Measurements from ENCODE around the gene PACRG. TPM values are rescaled to one million over a fixed set of nuclear protein-coding genes. Genes with fewer than 3 reads are reported as not detected.

Gene PACRG
- total RNA-seq, 2 experiments from 2014 or later = 0.66 to 0.81 TPM

- Mint-ChIP-seq H3K4me3 (no peak overlapping the region), H3K27me3 (no peaks in the 10 kb centered on the region), H3K27ac (no peak overlapping the region), H3K9me3 (no peaks in the 10 kb centered on the region), H3K36me3 (ENCODE audit: low read depth) (no peaks in the 10 kb centered on the region), H3K4me1 (ENCODE audit: low read depth) (no peaks in the 10 kb centered on the region)
- ChIA-PET CTCF (no interaction called here), POLR2A (no interaction called here)
- Histone ChIP-seq H3K36me3 (ENCODE audit: insufficient read depth, low read length) (no peaks in the 10 kb centered on the region), H3K27me3 (ENCODE audit: control insufficient read depth in 1 of 2, insufficient read depth in 2 of 2, low read length in 2 of 2) (no peaks in the 10 kb centered on the region), H3K4me1 (ENCODE audit: insufficient read depth, low read length) (no peaks in the 10 kb centered on the region), H3K4me3 (ENCODE audit: low read length) (no peak overlapping the region), H3K9me3 (ENCODE audit: control insufficient read depth in 1 of 2, insufficient read depth in 1 of 2, low read length in 2 of 2) (no peaks in the 10 kb centered on the region), H3K27ac (ENCODE audit: low read depth in 1 of 2, low read length in 2 of 2) (no peak overlapping the region)
- no peak for TF ChIP-seq CTCF (IDR thresholded peaks at IDR 0.05)
- intact Hi-C loops (cut with DNase I, micrococcal nuclease) = no loop called here
- DNase-seq (no peak), ATAC-seq (ENCODE audit: poor library complexity) (no peak)
Observed at GRCh38 chr6:162683135-162683534, 44.6 kb upstream of the PACRG start.

GRCh38 chr6:162684052-162684451, 43.7 kb upstream of the PACRG start:
- ChIA-PET CTCF (no interaction called here), POLR2A (no interaction called here)
- intact Hi-C loops (cut with DNase I, micrococcal nuclease) = no loop called here
- Histone ChIP-seq H3K36me3 (ENCODE audit: insufficient read depth, low read length) (no peaks in the 10 kb centered on the region), H3K27me3 (ENCODE audit: control insufficient read depth in 1 of 2, insufficient read depth in 2 of 2, low read length in 2 of 2) (no peaks in the 10 kb centered on the region), H3K4me1 (ENCODE audit: insufficient read depth, low read length) (no peaks in the 10 kb centered on the region), H3K4me3 (ENCODE audit: low read length) (no peak overlapping the region), H3K27ac (ENCODE audit: low read depth in 1 of 2, low read length in 2 of 2) (no peak overlapping the region), H3K9me3 (ENCODE audit: control insufficient read depth in 1 of 2, insufficient read depth in 1 of 2, low read length in 2 of 2) (no peaks in the 10 kb centered on the region)
- Mint-ChIP-seq H3K36me3 (ENCODE audit: low read depth) (no peaks in the 10 kb centered on the region), H3K4me3 (no peak overlapping the region), H3K27me3 (no peaks in the 10 kb centered on the region), H3K9me3 (no peaks in the 10 kb centered on the region), H3K27ac (no peak overlapping the region), H3K4me1 (ENCODE audit: low read depth) (no peaks in the 10 kb centered on the region)
- DNase-seq = no peak
- TF ChIP-seq CTCF (IDR thresholded peaks at IDR 0.05) = no peak
- ATAC-seq (ENCODE audit: poor library complexity) = no peak

DNA sequence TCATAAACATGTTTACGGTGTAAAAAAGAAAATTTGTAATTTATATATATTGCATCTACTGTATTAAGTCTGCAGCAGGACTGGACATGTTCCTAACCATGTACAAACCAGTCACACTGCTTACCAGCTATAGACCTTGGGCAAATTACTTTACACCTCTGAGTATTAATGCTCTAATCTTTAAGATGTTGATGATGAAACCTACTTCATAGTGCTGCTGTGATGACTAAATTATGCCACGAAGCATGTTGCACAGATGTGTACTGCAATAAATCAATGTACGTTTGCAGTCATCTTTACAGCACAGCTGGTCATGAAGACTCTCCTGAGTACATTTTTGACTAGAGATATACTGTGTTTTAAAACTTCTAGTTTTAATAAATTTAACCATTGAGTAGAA, 42.8 kb upstream of the PACRG start:
- Histone ChIP-seq H3K27ac (ENCODE audit: low read depth in 1 of 2, low read length in 2 of 2) (no peak overlapping the region), H3K4me3 (ENCODE audit: low read length) (no peak overlapping the region), H3K4me1 (ENCODE audit: insufficient read depth, low read length) (no peaks in the 10 kb centered on the region), H3K27me3 (ENCODE audit: control insufficient read depth in 1 of 2, insufficient read depth in 2 of 2, low read length in 2 of 2) (no peaks in the 10 kb centered on the region), H3K36me3 (ENCODE audit: insufficient read depth, low read length) (no peaks in the 10 kb centered on the region), H3K9me3 (ENCODE audit: control insufficient read depth in 1 of 2, insufficient read depth in 1 of 2, low read length in 2 of 2) (no peaks in the 10 kb centered on the region)
- H3K4me1 Mint-ChIP-seq (ENCODE audit: low read depth) = no peaks in the 10 kb centered on the region
- ChIA-PET CTCF (no interaction called here), POLR2A (interaction anchor here (0.9 kb wide), 1 partner anchor 14 kb away, joined by 3 read pairs; no protein-coding TSS in a partner anchor)
- ATAC-seq (ENCODE audit: poor library complexity) (no peak), DNase-seq (no peak)
- no peaks in the 10 kb centered on the region for H3K36me3 Mint-ChIP-seq (ENCODE audit: low read depth)
- H3K4me3 Mint-ChIP-seq = no peak overlapping the region
- TF ChIP-seq CTCF (IDR thresholded peaks at IDR 0.05) = no peak
- H3K9me3 Mint-ChIP-seq = no peaks in the 10 kb centered on the region
- intact Hi-C loops (cut with DNase I, micrococcal nuclease) = no loop called here
- no peaks in the 10 kb centered on the region for H3K27me3 Mint-ChIP-seq
- H3K27ac Mint-ChIP-seq = no peak overlapping the region
